Neuronal stem cell (in vitro differentiated cells): Measurements from ENCODE around the gene COTL1.

ENCODE experiments used
- DNase-seq: peaks from one replicate; pipeline ENCODE4 v3.0.0-alpha.2; 2013; ENCODE audit warnings: low spot score
- H2AFZ ChIP-seq: one replicate; pipeline ENCODE4 v1.6.1; 2013; ENCODE audit warnings: mild to moderate bottlenecking, low read length, inconsistent platforms
- H2AK5ac ChIP-seq: 2 replicates; pipeline ENCODE4 v1.6.1; 2013; ENCODE audit warnings: low read depth, mild to moderate bottlenecking, inconsistent platforms, low read length, moderate library complexity, mixed read lengths
- H2BK120ac ChIP-seq: 2 replicates; pipeline ENCODE4 v1.6.1; 2013; ENCODE audit warnings: low read depth, mild to moderate bottlenecking, inconsistent platforms, low read length, moderate library complexity, mixed read lengths
- H2BK12ac ChIP-seq: one replicate; pipeline ENCODE4 v1.6.1; 2013; ENCODE audit warnings: low read length, inconsistent platforms
- H2BK15ac ChIP-seq: 2 replicates; pipeline ENCODE4 v1.6.1; 2013; ENCODE audit warnings: mild to moderate bottlenecking, low read length, inconsistent platforms, mixed read lengths
- H2BK5ac ChIP-seq: one replicate; pipeline ENCODE4 v1.6.1; 2013; ENCODE audit warnings: inconsistent platforms, mild to moderate bottlenecking, low read length, moderate library complexity
- H3K14ac ChIP-seq: one replicate; pipeline ENCODE4 v1.6.1; 2013; ENCODE audit warnings: low read length, inconsistent platforms
- H3K18ac ChIP-seq: 2 replicates; pipeline ENCODE4 v1.6.1; 2013; ENCODE audit warnings: low read length, inconsistent platforms
- H3K23ac ChIP-seq: 2 replicates; pipeline ENCODE4 v1.6.1; 2013; ENCODE audit warnings: low read depth, mild to moderate bottlenecking, mixed read lengths, low read length, inconsistent platforms; ENCODE audit not compliant: poor library complexity
- H3K27ac ChIP-seq: replicated peaks from 3 replicates; pipeline ENCODE4 v1.5.1; 2013; ENCODE audit warnings: low read length, inconsistent platforms
- H3K27me3 ChIP-seq, 3 experiments: 2 replicates each; pipeline ENCODE4 v1.6.1; 2013; ENCODE audit warnings: low read length in 3 of 3, mild to moderate bottlenecking in 2 of 3, inconsistent platforms in 1 of 3, low read depth in 1 of 3, mixed read lengths in 1 of 3, moderate library complexity in 1 of 3; ENCODE audit not compliant: control insufficient read depth in 3 of 3, insufficient read depth in 3 of 3
- H3K36me3 ChIP-seq, 2 donors: replicated peaks in 1 of 2; 2 replicates each; pipeline ENCODE4 v1.6.1; 2013; ENCODE audit warnings: low read length in 2 of 2; ENCODE audit not compliant: control insufficient read depth in 2 of 2, insufficient read depth in 2 of 2
- H3K4ac ChIP-seq: 2 replicates; pipeline ENCODE4 v1.6.1; 2013; ENCODE audit warnings: inconsistent platforms, mild to moderate bottlenecking, low read length, moderate library complexity
- H3K4me1 ChIP-seq, 2 donors: 1 replicate in 1 of 2; 2 replicates in 1 of 2; pipeline ENCODE4 v1.6.1; 2013; ENCODE audit warnings: low read length in 2 of 2, low read depth in 1 of 2; ENCODE audit not compliant: control insufficient read depth in 2 of 2, insufficient read depth in 1 of 2
- H3K4me2 ChIP-seq: one replicate; pipeline ENCODE4 v1.6.1; 2013; ENCODE audit warnings: mild to moderate bottlenecking, low read length, inconsistent platforms; ENCODE audit not compliant: insufficient read depth, poor library complexity, severe bottlenecking
- H3K4me3 ChIP-seq, 2 donors: 2 replicates each; pipeline ENCODE4 v1.5.1; 2013; ENCODE audit warnings: low read length in 2 of 2, mild to moderate bottlenecking in 2 of 2, inconsistent platforms in 1 of 2, moderate library complexity in 1 of 2
- H3K79me1 ChIP-seq: one replicate; pipeline ENCODE4 v1.6.1; 2013; ENCODE audit warnings: low read depth, mild to moderate bottlenecking, inconsistent platforms, low read length, moderate library complexity
- H3K9ac ChIP-seq: one replicate; pipeline ENCODE4 v1.6.1; 2013; ENCODE audit warnings: mild to moderate bottlenecking, low read depth, low read length, inconsistent platforms; ENCODE audit not compliant: poor library complexity
- H3K9me3 ChIP-seq, 2 donors: replicated peaks in 1 of 2; 2 replicates each; pipeline versions ENCODE3 to v1.6.1; 2013; ENCODE audit warnings: low read length in 2 of 2, mild to moderate bottlenecking in 2 of 2, inconsistent platforms in 1 of 2, low read depth in 1 of 2, mixed read lengths in 1 of 2, moderate library complexity in 1 of 2; ENCODE audit not compliant: control insufficient read depth in 2 of 2, insufficient read depth in 1 of 2
- H4K8ac ChIP-seq: one replicate; pipeline ENCODE4 v1.6.1; 2013; ENCODE audit warnings: low read depth, mild to moderate bottlenecking, inconsistent platforms, low read length, moderate library complexity
- H4K91ac ChIP-seq: one replicate; pipeline ENCODE4 v1.6.1; 2013; ENCODE audit warnings: low read length, low read depth, mild to moderate bottlenecking, inconsistent platforms; ENCODE audit not compliant: poor library complexity
- WGBS, 2 donors: extraction: QIAGEN DNeasy Blood & Tissue Kit; methylation state at CpG; one replicate each; pipeline ENCODE4 v1.1.7; 2013; ENCODE audit warnings: missing lambda C conversion rate in 2 of 2, mixed read lengths in 1 of 2; ENCODE audit not compliant: insufficient read length in 2 of 2, insufficient replicate concordance in 1 of 2; ENCODE audit errors: extremely low coverage in 2 of 2; 5-methylcytosine and 5-hydroxymethylcytosine counted together

The COTL1 gene

DNA sequence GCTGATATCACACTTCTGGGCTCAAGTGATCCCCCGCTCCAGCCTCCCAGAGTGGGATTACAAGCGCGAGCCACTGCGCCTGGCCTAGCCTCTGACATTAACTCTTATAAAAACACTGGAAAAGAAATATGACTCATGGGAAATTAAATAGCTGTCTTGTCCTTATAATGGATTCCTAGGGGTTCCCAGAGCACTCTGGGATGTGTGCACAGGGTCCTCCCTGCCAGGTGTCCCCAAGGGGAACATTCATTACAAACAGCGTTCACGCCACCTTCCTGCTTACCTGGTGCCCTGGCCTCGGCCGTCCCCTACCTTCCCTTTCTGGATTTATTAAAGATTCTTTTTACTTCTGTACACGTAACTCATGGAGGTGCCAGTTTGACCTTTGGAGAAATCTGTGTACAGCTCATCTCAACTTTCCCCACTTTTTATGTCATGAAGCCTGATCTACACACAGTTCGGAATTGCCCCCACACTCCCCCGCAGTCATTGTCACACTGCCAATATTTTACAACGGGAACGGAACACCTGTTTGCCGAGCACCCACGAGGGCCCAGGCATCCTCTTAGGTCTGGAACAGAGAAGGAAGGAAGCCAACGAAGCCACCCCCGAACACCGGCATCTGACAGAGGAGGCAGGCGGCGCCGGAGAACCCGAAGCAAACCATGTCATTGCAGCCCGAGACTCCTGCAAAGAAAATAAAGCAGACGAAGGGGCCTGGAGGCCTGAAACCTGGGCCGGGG is 73.7 kb downstream of the COTL1 start:
- Histone ChIP-seq H3K4me1 (peaks cover 25 to 40% of the 10 kb centered on the region in 2 donors), H3K4me3 (no peak overlapping the region), H3K36me3 (no peaks in the 10 kb centered on the region), H3K27me3 (no peaks in the 10 kb centered on the region), H4K91ac (no peak overlapping the region), H3K27ac (no peak overlapping the region), H4K8ac (no peak overlapping the region), H2AK5ac (peak overlapping the region; percentile 12), H2BK15ac (peak overlapping the region; percentile 16), H3K79me1 (no peaks in the 10 kb centered on the region), H3K4me2 (no peak overlapping the region), H2AFZ (peak overlapping the region; percentile 38), H2BK120ac (no peak overlapping the region), H3K4ac (no peak overlapping the region), H3K9me3 (peaks cover 0 to 2% of the 10 kb centered on the region in 2 donors), H2BK12ac (no peak overlapping the region), H2BK5ac (no peak overlapping the region), H3K9ac (peak overlapping the region; percentile 44), H3K23ac (no peak overlapping the region), H3K18ac (peak overlapping the region; percentile 65), H3K14ac (no peak overlapping the region)
- no peak for DNase-seq
- no CpG with 5 or more reads among the region's 25 CpGs for WGBS, 2 donors

DNA sequence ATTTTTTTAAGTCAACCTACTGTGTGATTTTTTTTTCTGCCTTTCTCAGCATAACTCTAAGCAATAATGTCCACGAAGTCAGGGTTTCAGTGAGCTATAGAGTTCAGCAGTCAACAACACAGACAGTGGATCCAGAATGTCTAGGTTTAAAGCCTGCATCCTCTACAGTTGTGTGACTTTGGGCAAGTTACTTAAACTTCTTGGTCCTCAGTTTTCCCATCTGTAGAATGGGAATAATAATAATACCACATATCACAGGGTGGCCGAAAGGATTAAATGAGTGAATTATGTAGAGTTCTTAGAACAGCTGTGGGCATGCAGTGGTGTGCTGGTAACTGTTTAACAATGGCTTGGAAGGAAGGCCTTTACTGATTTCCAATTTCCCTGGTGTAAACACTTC is 74.6 kb downstream of the COTL1 start:
- DNase-seq = no peak
- Histone ChIP-seq H3K9me3 (peaks cover 0 to 2% of the 10 kb centered on the region in 2 donors), H2BK5ac (no peak overlapping the region), H3K23ac (no peak overlapping the region), H3K9ac (no peak overlapping the region), H3K4me2 (no peak overlapping the region), H4K8ac (no peak overlapping the region), H3K27ac (no peak overlapping the region), H3K14ac (no peak overlapping the region), H3K4me1 (peaks cover 20 to 37% of the 10 kb centered on the region in 2 donors), H4K91ac (no peak overlapping the region), H3K4me3 (no peak overlapping the region), H3K18ac (no peak overlapping the region), H2BK120ac (no peak overlapping the region), H3K4ac (no peak overlapping the region), H2BK15ac (no peak overlapping the region), H3K36me3 (peaks cover 0 to 2% of the 10 kb centered on the region in 2 donors), H2AK5ac (no peak overlapping the region), H3K79me1 (no peaks in the 10 kb centered on the region), H2BK12ac (no peak overlapping the region), H3K27me3 (no peaks in the 10 kb centered on the region), H2AFZ (no peak overlapping the region)
- WGBS, 2 donors = no CpG with 5 or more reads among the region's 2 CpGs

DNA sequence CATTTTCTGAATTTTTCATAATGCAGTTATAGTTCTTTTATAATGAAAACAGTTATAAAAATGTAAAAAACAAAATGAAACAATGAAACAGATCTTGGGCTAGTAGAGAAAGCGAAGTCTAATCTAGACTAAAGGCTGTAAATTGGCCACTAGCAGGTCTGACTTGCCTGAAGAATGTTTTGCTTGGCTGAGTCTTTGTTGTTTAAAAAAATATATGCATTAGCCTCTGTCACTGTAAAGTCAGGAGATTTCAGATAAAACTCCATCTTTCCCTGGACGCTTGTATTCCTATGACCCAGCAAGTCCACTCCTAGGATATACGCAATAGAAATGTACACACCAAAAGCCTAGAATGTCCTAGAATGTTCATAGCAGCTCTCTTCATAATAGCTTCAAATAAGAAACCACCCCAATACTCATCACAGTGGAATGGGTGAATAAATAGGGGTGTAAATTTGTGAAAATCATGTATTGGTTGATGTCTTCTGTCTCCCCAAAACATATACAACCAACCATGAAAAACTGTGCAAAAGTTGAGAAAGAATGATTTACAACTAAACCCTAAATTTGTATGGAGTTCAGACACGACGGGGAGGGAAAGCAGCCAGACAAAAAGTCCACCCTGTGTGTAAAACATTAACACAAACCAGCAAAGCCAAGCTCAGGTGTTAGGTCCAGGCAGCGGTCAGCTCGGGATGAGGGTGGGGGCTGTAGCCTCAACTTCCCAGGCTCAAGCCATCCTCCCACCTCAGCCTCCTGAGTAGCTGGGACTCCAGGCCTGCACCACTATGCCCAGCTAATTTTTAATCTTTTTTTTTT is 75.7 kb downstream of the COTL1 start:
- H2BK15ac ChIP-seq = no peak overlapping the region
- H3K27ac ChIP-seq = no peak overlapping the region
- H3K79me1 ChIP-seq = no peaks in the 10 kb centered on the region
- no peak overlapping the region for H3K4me3 ChIP-seq
- H2BK5ac ChIP-seq = no peak overlapping the region
- H3K9ac ChIP-seq = no peak overlapping the region
- H3K14ac ChIP-seq = no peak overlapping the region
- no CpG with 5 or more reads among the region's 7 CpGs for WGBS, 2 donors
- H4K91ac ChIP-seq = no peak overlapping the region
- no peak overlapping the region for H2BK120ac ChIP-seq
- H2BK12ac ChIP-seq = no peak overlapping the region
- peaks cover 0 to 2% of the 10 kb centered on the region in 2 donors for H3K9me3 ChIP-seq
- H2AK5ac ChIP-seq = no peak overlapping the region
- H3K4me1 ChIP-seq = peaks cover 24 to 32% of the 10 kb centered on the region in 2 donors
- no peak overlapping the region for H3K4ac ChIP-seq
- H4K8ac ChIP-seq = no peak overlapping the region
- peaks cover 0 to 2% of the 10 kb centered on the region in 2 donors for H3K36me3 ChIP-seq
- H3K18ac ChIP-seq = no peak overlapping the region
- no peak overlapping the region for H2AFZ ChIP-seq
- DNase-seq = no peak
- H3K27me3 ChIP-seq = no peaks in the 10 kb centered on the region
- no peak overlapping the region for H3K4me2 ChIP-seq
- no peak overlapping the region for H3K23ac ChIP-seq

DNA sequence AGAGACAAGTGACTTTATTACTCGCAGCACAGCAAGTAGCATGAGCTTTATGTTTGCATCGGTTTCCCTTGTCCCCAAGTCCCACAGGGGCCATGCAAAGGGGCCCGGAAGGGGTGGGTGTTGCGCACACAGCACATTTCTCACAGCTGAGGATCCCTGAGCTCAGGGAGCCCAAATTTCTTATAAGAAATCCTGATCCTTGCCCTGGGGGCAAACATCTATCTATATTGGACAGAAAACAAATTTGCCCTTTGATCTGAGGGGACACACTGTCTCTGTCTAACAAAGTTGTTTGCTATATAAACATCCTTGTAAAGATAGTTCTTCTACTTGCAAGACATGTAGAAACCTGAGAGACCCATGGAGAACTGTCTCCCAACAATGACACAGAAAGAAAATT is 77.7 kb downstream of the COTL1 start:
- Histone ChIP-seq H3K9me3 (peaks cover 0 to 2% of the 10 kb centered on the region in 2 donors), H3K23ac (no peak overlapping the region), H3K9ac (no peak overlapping the region), H2BK120ac (no peak overlapping the region), H3K4me1 (peaks cover 25 to 45% of the 10 kb centered on the region in 2 donors), H3K18ac (no peak overlapping the region), H3K14ac (no peak overlapping the region), H4K8ac (no peak overlapping the region), H2BK15ac (no peak overlapping the region), H3K27ac (no peak overlapping the region), H2AK5ac (no peak overlapping the region), H3K79me1 (no peaks in the 10 kb centered on the region), H2AFZ (no peak overlapping the region), H3K36me3 (peaks cover 0 to 2% of the 10 kb centered on the region in 2 donors), H3K27me3 (no peaks in the 10 kb centered on the region), H2BK5ac (no peak overlapping the region), H2BK12ac (no peak overlapping the region), H3K4me2 (no peak overlapping the region), H4K91ac (no peak overlapping the region), H3K4ac (no peak overlapping the region), H3K4me3 (no peak overlapping the region)
- no peak for DNase-seq
- no CpG with 5 or more reads among the region's 4 CpGs for WGBS, 2 donors
